ENCODE data around the gene MOSMO. TPM values are rescaled to one million over a fixed set of nuclear protein-coding genes. Genes with fewer than 3 reads are reported as not detected.
A peak's percentile ranks its signal among the peaks of the same experiment; 100 is the strongest.

MOSMO gene
- total RNA-seq (2014; rRNA removed; shearing (Covaris generic)) = 11.1 and 20.4 TPM in 2 replicates

- peak; percentile 70 for DNase-seq (ENCODE audit: low spot score)
Observed at GRCh38 chr16:22007509-22008214, at the start of gene MOSMO. TSS of gene MOSMO (plus strand) at chr16:22008111. CDS start at chr16:22008302, 191 bp downstream.

DNA sequence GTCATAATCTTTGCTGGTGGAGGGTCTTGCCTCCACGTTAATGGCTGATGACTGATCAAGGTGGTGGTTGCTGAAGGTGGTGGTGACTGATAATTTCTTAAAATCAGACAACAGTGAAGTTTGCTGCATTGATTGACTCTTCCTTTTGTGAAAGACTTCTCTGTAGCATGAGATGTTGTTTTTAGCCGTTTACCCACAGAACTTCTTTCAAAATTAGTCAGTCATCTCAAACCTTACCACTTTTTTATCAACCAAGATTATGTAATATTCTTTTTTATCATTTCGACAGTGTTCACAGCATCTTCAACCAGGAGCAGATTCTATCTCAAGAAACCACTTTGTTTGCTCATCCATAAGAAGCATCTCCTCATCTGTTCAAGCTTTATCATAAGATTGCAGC, 48.9 kb upstream of the MOSMO start:
- no peak for DNase-seq (ENCODE audit: low spot score)

DNA sequence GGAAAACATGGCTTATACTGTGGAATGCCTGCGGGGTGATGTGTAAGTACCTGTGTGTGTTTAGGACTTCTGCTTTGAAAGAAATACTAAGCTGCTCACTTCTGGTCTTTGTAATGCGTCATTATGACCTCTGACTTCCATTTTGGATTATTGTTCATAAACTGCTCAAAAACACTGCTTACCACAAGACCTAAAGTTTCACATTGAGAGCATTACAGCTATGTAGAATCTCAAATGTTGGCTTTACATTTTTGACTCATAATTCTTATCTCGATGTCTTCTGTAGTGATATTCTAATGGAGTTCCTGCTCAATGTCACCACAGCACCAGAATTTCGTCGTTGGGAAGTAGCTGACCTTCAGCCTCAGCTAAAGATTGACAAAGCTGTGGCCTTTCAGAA, 45.4 kb upstream of the MOSMO start:
- DNase-seq (ENCODE audit: low spot score) = no peak

- no peak for DNase-seq (ENCODE audit: low spot score)
Observed at GRCh38 chr16:21963887-21964286, 44.0 kb upstream of the MOSMO start.

- DNase-seq (ENCODE audit: low spot score) = no peak
Observed at GRCh38 chr16:21964353-21964752, 43.6 kb upstream of the MOSMO start.

DNA sequence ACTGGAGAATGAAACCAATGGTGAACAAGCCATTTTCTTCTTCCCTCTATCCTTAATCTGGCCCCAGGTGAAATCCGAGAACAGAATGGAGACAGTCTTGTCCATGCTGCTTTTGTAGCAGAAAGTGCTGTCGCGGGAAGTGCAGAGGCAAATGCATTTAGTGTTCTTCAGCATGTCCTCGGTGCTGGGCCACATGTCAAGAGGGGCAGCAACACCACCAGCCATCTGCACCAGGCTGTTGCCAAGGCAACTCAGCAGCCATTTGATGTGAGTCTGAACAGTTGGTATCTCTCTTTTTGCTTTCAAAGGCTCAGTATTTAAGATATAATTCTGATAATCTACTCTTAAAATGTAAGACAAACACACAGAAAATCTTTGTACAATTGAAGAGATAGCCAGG, 36.1 kb upstream of the MOSMO start:
- DNase-seq (ENCODE audit: low spot score) = no peak

GRCh38 chr16:21973945-21974344, 34.0 kb upstream of the MOSMO start:
- no peak for DNase-seq (ENCODE audit: low spot score)

GRCh38 chr16:21980032-21980431, 27.9 kb upstream of the MOSMO start:
- no peak for DNase-seq (ENCODE audit: low spot score)

- DNase-seq (ENCODE audit: low spot score) = peak; percentile 13
Observed at GRCh38 chr16:21982108-21982507, 25.8 kb upstream of the MOSMO start.

DNA sequence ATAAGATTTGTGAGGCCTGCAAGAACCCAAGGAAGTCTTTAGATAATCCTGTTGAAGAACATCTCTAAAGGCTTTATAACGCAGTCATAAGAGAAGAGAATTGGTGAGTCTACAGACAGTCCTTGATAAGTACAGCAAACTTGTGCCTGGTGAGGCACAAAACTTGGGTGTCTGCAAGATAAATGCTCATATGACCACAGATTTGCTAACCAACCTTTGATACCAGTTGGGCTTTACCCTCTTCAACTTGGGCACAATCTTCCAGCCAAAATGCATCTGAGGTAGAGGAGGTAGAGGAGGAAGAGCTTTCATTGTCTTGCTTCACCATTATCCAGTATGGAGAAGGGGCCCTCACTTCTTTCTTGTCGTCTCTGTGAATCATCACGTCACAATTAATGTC, 23.8 kb upstream of the MOSMO start:
- DNase-seq (ENCODE audit: low spot score) = no peak

- DNase-seq (ENCODE audit: low spot score) = no peak
Observed at GRCh38 chr16:21985524-21985923, 22.4 kb upstream of the MOSMO start.

- no peak for DNase-seq (ENCODE audit: low spot score)
Observed at GRCh38 chr16:21986692-21987246, 21.1 kb upstream of the MOSMO start.

DNA sequence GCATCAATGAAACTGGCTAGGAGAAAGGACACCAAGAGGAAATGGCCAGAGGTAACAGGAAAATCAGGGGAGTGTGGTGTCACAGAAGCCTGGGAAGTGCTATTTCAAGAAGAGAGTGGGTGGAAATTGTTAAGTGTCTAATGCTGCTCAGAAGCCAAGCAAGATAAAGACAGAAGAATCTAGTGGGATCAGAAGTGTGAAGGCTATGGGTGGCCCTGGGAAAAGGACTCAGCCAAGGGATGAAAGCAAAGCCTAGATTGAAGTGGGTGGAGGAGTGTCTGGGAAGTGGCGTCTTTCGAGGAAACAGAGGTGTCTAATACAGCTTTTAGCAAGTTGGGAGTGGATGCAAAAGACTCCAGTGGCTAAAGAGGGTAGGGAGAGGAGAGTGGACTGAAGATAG, 20.4 kb upstream of the MOSMO start:
- no peak for DNase-seq (ENCODE audit: low spot score)

- no peak for DNase-seq (ENCODE audit: low spot score)
Observed at GRCh38 chr16:21989133-21989532, 18.8 kb upstream of the MOSMO start.

DNA sequence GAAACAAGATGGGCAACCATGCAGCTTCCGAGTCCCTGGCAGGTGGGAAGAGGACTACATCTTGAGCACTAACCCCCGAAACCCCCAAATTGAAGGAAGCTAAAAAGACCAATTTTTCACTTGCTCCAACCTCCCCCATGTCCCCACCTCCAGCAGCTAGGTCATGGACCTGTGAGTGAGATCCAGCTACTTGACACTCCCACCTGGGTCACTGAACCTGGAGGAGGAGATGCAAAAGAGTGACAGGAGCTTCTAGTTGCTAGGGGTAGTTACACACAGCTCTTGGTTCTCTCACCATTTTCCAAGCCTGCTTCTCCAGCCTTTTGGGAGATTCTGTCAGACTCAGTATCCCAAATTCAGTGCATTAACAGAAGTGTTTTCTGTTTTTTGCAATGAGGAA, 18.2 kb upstream of the MOSMO start:
- DNase-seq (ENCODE audit: low spot score) = no peak

DNA sequence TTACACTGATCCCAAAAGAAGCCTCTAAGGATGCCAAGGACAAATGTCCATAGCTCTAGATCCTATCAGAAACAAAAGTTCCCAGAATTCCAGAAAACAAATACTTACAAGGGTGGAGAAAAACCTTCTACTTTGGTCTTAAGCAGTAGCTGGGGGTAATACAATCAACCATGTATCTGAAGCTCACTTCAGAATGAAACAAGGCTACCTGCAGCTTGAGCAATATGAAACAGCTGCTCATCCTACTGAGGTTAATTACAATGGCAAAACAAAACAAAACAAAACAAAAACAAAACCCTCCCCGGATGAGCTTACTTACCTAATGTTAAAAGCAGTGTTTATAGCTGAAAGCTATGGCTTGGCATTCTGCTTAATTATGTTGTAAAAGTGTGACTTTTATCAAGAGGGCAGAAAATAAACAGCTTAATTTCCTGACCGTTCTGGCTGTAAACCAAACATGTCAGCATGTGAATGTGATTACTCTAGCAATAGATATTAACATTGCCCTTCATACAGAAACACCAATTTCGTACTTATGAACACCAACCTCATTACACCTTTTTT, 17.4 kb upstream of the MOSMO start:
- no peak for DNase-seq (ENCODE audit: low spot score)

GRCh38 chr16:21991621-21992020, 16.3 kb upstream of the MOSMO start:
- DNase-seq (ENCODE audit: low spot score) = no peak

- DNase-seq (ENCODE audit: low spot score) = no peak
Observed at GRCh38 chr16:21994856-21995465, 12.9 kb upstream of the MOSMO start.

DNA sequence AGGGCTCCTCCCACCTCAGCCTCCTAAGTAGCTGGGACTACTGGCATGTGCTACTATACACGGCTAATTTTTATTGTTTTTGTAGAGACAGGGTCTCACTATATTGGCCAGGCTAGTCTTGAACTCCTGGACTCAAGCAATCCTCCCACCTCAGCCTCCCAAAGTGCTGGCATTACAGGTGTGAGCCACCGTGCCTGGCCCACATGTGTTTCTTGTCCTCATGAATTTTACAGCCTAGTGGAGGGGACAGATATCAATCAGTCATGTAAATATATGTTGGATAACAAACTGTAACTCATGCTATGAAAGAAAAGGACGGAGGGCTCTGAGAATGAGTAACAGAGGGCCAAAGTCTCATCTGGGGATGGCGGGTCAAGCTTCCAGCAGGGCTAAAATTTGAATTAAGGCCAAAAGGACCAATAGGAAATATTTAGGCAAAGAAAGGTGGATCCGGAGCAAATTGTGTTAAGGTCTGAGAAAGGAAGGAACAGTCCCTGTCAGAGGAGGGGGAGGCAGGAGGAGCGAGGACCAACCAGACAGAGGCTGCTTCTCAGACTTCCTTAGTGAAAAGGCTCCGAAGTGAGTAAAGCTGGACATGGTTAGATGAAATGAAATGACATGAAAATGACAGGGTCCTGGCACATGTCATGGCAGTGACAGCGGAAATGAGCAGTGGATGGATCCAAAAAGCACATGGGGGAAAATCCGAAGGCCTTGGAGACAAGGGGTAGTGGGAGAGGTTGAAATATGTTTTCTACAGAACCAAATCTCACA, 10.8 kb upstream of the MOSMO start:
- DNase-seq (ENCODE audit: low spot score) = no peak

DNA sequence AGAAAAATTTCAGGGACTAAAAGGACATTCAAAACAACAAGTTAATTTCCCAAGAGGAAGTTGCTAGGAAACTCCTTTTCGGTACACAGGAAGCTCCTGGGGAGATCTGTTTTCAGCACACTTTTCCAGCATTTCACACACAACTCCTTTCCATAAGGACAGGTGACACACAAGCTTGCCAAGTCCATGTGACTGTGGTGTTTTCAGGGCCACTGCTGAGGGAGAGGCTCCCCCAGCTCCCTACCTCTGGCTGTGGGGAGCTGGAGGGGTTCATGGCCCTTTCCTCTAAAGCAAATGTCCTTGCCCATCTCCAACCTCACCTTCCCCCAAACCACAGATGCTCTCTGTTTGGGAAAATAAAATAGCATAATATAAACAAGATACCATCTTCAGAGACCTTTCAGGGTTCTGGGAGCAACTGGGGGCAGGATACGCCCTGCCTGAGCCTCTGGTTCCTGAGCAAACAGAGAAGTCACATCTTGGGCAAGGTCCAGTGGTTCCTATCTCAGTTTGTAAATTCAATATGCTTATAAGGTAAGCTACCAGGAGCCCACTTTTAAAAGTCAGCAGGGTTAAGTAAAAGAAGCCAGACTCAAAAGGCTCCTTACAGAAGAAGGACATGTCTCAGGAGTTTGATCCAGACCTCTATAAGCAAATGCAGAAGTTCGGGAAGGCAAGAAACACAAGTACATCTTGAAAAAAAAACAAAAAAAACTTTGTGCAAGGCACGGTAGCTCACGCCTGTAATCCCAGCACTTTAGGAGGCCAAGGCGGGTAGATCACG, 10.0 kb upstream of the MOSMO start:
- no peak for DNase-seq (ENCODE audit: low spot score)

GRCh38 chr16:22001591-22001990, 6.3 kb upstream of the MOSMO start:
- no peak for DNase-seq (ENCODE audit: low spot score)
